SHP77 (cell line): ENCODE measurements around the gene TNPO3.
A peak's percentile ranks its signal among the peaks of the same experiment; 100 is the strongest.

Experiments used
- DNase-seq, 2 experiments: peaks; one replicate each; lab custom pipeline; 2025; lab: John Stamatoyannopoulos, UW

Gene TNPO3

DNA sequence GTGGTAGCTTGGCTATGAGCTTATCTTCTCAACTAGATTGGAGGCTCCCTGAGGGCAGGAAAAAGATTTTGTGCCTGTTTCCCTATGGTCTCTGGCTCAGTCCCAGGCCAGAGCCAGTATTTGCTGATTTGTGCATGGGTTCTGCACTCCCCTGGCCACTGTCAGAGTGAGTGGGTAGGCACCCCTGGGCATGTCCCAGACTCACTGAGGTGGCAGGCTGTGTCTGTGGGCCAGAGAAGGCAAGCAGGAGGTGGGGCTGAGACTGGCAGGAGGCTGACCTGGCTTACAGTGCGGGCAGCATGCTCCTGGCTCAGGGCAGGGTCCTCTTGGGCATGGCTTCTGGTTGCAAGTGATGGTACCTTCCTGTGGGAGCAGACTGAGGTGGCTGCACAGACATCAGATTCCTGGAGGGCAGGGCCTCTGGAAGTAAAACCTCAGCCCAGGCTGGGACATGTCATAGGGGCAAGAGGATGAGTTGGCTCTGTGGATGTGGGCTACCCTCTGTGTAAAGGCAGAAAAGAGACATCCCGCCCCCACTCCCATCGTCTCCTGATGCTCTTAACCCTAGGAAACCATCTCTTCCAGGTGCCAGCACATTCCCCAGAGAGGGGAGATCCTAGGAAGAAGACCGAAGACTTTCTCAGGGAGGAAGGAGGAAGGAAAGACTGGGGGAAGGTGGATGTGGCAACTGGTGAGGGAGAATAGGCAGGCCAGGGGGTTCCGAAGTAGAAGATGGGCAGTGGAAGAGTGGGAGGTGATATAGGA is 148.7 kb downstream of the TNPO3 start:
- DNase-seq = no peak

DNA sequence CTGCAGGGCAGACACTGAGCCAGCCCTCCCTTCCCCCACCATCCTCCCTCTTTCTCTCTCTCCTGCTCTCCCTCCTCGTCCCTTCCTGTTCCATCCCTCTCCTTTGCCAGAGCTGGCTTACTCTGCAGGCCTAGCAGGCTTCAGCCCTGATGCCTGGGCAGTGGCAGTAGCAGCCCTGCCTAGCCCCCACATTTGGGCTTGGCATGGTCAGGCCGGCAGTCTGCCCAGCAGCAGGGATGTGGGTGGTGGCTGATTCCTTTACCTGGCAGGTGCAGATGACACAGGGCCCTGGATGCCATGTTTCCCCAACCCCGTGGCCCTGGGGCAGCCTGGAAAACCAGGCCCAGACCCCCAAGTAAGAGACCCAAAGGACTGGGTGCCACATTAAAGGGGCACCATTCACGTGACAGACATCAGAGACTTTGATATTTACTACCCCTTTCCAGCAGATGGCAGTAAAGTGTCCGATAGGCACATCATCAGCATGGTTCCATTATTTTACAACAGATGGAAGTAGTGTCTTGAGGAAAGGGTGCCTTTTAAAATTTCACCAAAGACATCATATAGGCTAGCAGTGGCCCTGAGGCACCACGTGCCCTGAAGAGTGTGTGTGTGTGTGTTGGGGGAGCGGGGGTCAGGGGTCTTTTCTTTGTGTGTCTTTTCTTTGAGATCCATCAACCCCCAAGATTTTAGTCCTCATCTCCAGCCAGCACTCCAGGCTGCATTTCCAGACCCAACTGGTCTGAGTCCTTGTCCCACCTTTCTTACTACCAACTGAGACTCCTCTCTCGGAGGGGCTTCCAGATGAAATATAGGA is 150.3 kb downstream of the TNPO3 start:
- DNase-seq = peak; percentile 20 to 47
